ENCODE results near the gene GCK.

GCK gene

GRCh38 chr7:44196450-44196872 is 7.2 kb upstream of the GCK start:
- ATAC-seq = peak; percentile 81
- TF ChIP-seq ZNF70 (CRISPR knock-in tag; IDR thresholded peaks at IDR 0.05) (no peak), ESRRG (CRISPR knock-in tag; IDR thresholded peaks at IDR 0.05) (no peak), GLIS3 (CRISPR knock-in tag; IDR thresholded peaks at IDR 0.05) (no peak), ZC3H10 (CRISPR knock-in tag; IDR thresholded peaks at IDR 0.05) (no peak), TOX (CRISPR knock-in tag; IDR thresholded peaks at IDR 0.05; ENCODE audit: borderline replicate concordance) (no peak), TCF4 (CRISPR knock-in tag; IDR thresholded peaks at IDR 0.05; ENCODE audit: borderline replicate concordance) (no peak), ZFP3 (CRISPR knock-in tag; IDR thresholded peaks at IDR 0.05) (no peak), RARB (CRISPR knock-in tag; IDR thresholded peaks at IDR 0.05) (no peak), ISL1 (CRISPR knock-in tag; IDR thresholded peaks at IDR 0.05) (no peak), ZFP30 (CRISPR knock-in tag; IDR thresholded peaks at IDR 0.05) (no peak), TSHZ2 (CRISPR knock-in tag; IDR thresholded peaks at IDR 0.05) (no peak), ZNF8 (CRISPR knock-in tag; IDR thresholded peaks at IDR 0.05) (no peak), ZNF565 (CRISPR knock-in tag; conservative IDR thresholded peaks at IDR 0.05; ENCODE audit: low read depth) (no peak), OSR1 (CRISPR knock-in tag; IDR thresholded peaks at IDR 0.05) (no peak)
- TF ChIP-seq, protein P1, sequence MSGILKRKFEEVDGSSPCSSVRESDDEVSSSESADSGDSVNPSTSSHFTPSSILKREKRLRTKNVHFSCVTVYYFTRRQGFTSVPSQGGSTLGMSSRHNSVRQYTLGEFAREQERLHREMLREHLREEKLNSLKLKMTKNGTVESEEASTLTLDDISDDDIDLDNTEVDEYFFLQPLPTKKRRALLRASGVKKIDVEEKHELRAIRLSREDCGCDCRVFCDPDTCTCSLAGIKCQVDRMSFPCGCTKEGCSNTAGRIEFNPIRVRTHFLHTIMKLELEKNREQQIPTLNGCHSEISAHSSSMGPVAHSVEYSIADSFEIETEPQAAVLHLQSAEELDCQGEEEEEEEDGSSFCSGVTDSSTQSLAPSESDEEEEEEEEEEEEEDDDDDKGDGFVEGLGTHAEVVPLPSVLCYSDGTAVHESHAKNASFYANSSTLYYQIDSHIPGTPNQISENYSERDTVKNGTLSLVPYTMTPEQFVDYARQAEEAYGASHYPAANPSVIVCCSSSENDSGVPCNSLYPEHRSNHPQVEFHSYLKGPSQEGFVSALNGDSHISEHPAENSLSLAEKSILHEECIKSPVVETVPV (CRISPR knock-in tag; IDR thresholded peaks at IDR 0.05) = no peak
- TF ChIP-seq, protein P2, sequence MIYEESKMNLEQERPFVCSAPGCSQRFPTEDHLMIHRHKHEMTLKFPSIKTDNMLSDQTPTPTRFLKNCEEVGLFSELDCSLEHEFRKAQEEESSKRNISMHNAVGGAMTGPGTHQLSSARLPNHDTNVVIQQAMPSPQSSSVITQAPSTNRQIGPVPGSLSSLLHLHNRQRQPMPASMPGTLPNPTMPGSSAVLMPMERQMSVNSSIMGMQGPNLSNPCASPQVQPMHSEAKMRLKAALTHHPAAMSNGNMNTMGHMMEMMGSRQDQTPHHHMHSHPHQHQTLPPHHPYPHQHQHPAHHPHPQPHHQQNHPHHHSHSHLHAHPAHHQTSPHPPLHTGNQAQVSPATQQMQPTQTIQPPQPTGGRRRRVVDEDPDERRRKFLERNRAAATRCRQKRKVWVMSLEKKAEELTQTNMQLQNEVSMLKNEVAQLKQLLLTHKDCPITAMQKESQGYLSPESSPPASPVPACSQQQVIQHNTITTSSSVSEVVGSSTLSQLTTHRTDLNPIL (CRISPR knock-in tag; IDR thresholded peaks at IDR 0.05; ENCODE audit: low read depth) = no peak

- TF ChIP-seq TOX (CRISPR knock-in tag; IDR thresholded peaks at IDR 0.05; ENCODE audit: borderline replicate concordance) (no peak), ZNF70 (CRISPR knock-in tag; IDR thresholded peaks at IDR 0.05) (no peak), BACH2 (CRISPR knock-in tag; IDR thresholded peaks at IDR 0.05; ENCODE audit: borderline replicate concordance) (no peak), ARNTL (CRISPR knock-in tag; IDR thresholded peaks at IDR 0.05; ENCODE audit: borderline replicate concordance, low read depth) (no peak), ZC3H10 (CRISPR knock-in tag; IDR thresholded peaks at IDR 0.05) (no peak), ESRRG (CRISPR knock-in tag; IDR thresholded peaks at IDR 0.05) (no peak), OSR1 (CRISPR knock-in tag; IDR thresholded peaks at IDR 0.05) (no peak)
- no peak for ATAC-seq
Measured at GRCh38 chr7:44195889-44196288, 6.7 kb upstream of the GCK start.

- no peak for TF ChIP-seq PPARA (CRISPR knock-in tag; IDR thresholded peaks at IDR 0.05; ENCODE audit: borderline replicate concordance)
- TF ChIP-seq, protein P1 (CRISPR knock-in tag; IDR thresholded peaks at IDR 0.05) = no peak
- no peak for TF ChIP-seq ZFP30 (CRISPR knock-in tag; IDR thresholded peaks at IDR 0.05)
- TF ChIP-seq, protein P3, sequence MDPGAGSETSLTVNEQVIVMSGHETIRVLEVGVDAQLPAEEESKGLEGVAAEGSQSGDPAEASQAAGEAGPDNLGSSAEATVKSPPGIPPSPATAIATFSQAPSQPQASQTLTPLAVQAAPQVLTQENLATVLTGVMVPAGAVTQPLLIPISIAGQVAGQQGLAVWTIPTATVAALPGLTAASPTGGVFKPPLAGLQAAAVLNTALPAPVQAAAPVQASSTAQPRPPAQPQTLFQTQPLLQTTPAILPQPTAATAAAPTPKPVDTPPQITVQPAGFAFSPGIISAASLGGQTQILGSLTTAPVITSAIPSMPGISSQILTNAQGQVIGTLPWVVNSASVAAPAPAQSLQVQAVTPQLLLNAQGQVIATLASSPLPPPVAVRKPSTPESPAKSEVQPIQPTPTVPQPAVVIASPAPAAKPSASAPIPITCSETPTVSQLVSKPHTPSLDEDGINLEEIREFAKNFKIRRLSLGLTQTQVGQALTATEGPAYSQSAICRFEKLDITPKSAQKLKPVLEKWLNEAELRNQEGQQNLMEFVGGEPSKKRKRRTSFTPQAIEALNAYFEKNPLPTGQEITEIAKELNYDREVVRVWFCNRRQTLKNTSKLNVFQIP (CRISPR knock-in tag; IDR thresholded peaks at IDR 0.05; ENCODE audit: borderline replicate concordance, low read depth) = no peak
- no peak for TF ChIP-seq SNAI2 (CRISPR knock-in tag; IDR thresholded peaks at IDR 0.05)
- ATAC-seq = no peak
Measured at GRCh38 chr7:44194562-44195145, 5.4 kb upstream of the GCK start.
